Mucosa of gallbladder (tissue), 1 donor: ENCODE results near the gene VWA3B. TPM values are rescaled to one million over a fixed set of nuclear protein-coding genes. Genes with fewer than 3 reads are reported as not detected.
"Not testable (repeated sequence)": the region's sequence is repeated elsewhere in the genome, so short reads cannot be mapped to it uniquely, and the experiment has no call there.

Experiments used
- DNase-seq: peaks from one replicate; pipeline ENCODE4 v3.0.0-alpha.2; 2020; ENCODE audit warnings: low spot score
- total RNA-seq: library from RNA; stranded (reverse); gene quantifications from one replicate; pipeline ENCODE4 v1.2.1, GENCODE V29; 2021
- donor health status: DM: no; HTN: no; CAD: no.

VWA3B gene
- total RNA-seq, 1 donor from 2014 or later: 0.58 TPM

DNA sequence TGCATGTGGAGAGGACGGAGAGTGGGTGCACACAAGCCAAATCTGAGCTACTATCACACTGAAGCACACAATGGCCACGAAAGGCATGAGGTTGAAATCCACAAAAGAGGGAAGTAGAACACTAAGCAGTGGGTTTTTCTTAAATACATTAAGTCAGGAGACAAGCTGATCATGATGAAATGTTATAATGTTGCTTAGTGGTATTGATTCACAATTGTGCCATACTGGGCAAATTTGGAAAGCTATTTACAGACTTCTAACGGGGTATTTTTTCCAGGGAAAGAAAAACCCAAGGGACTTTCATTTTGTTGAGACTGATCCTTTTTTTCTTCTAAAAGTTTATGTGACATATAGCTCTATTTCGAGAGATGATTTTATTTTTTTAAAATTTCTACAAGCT lies 158.5 kb downstream of the VWA3B start:
- DNase-seq: no peak

GRCh38 chr2:98247383-98247782 lies 160.4 kb downstream of the VWA3B start:
- no peak for DNase-seq

GRCh38 chr2:98252038-98252773 lies 165.2 kb downstream of the VWA3B start:
- DNase-seq: no peak

DNA sequence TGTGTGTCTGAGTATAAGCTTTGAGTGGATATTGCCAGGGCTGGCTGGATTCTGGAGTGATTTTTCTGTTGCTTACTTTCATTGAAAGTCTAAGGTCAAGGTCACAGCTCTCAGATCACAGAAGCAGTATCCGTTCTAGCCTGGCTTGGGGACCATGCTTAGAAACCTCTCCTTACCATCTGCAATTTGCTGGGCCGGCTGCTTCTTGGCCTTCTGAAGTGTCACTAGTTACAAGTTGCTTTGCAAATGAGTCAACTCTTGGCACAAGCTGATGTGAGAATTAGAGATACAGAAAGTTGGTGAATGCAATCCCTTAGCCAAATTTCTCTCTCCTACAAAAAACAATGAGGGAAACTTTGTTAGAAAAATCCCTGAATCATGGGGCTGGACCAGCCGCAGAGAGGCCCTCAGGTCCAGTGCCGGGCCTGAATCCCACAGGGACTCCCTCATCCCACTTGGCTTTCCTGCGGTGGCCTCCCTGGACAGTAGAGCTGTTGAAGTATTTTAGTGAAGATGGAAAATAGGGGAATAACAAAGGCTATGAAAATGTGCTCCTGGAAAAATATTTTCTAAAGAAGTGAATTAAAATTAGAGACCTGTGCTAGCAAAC lies 166.6 kb downstream of the VWA3B start:
- DNase-seq: no peak

- DNase-seq: no peak
Measured at GRCh38 chr2:98254504-98255059, 167.6 kb downstream of the VWA3B start.

DNA sequence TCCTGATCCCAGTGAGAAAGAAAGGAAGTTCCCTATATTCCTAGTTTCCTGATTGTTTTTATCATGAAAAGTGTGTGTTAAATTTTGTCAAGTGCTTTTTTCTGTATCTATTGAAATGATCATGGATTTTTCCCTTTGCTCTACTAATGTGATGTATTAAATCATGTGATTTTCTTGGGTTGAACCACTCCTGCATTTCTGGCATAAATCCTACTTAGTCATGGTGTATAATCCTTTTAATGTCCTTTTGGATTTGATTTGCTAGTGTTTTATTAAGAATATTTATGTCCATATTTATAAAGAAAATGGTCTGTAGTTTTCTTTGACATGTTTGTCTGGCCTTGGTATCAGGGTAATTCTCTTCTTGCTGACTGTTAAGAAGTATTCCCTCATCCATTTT lies 171.9 kb downstream of the VWA3B start:
- no peak for DNase-seq

- no peak for DNase-seq
Measured at GRCh38 chr2:98263362-98263761, 176.4 kb downstream of the VWA3B start.

DNA sequence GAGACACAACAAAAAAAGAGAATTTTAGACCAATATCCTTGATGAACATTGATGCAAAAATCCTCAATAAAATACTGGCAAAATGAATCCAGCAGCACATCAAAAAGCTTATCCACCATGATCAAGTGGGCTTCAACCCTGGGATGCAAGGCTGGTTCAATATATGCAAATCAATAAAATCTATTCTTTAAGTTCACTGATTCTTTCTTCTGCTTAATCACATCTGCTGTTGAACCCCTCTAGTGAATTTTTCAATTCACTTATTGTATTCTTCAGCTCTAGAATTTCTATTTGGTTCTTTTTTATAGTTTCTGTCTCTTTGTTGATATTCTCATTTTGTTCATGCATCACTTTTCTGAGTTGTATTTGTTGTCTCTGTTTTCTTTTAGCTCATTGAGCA lies 181.3 kb downstream of the VWA3B start:
- DNase-seq: not testable (repeated sequence)

DNA sequence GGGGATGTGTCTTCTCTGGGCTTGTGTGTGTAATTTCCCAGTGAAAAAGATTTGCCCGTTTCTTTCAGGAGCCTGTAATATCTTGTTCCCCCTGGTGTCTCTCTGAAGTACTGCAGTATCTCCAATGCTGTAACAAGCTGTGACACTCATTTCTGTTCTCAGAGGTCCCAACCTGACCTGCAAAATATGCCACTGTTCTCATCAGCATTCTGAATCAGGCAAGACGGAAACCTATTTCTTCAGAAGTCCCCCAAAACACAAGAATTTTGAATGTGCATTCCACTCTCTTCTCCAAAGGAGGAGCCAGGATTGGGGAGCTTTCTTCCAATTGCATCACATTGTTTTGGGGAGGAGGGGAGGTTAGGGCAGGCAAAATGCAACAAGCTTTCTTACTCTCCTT lies 182.3 kb downstream of the VWA3B start:
- peak; percentile 40 for DNase-seq

DNA sequence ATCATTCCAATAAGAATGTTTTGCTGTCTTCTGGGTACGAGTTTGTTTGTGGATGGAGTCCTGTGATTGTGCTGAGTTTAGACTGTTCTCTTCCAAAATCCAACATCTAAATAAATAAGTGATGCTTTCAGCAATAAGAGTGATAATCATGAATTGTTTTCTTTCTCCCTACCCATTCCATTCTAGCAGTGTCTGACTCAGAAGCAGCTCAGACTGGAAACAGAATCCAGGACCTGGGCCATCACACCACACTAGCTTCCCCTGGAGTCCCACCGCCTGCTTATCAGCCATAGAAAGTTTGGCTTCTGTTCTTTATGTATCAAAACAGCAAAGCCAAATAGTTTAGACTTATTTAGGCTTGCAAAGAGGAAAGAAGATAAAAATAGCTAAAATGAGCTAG lies 182.9 kb downstream of the VWA3B start:
- DNase-seq: no peak

DNA sequence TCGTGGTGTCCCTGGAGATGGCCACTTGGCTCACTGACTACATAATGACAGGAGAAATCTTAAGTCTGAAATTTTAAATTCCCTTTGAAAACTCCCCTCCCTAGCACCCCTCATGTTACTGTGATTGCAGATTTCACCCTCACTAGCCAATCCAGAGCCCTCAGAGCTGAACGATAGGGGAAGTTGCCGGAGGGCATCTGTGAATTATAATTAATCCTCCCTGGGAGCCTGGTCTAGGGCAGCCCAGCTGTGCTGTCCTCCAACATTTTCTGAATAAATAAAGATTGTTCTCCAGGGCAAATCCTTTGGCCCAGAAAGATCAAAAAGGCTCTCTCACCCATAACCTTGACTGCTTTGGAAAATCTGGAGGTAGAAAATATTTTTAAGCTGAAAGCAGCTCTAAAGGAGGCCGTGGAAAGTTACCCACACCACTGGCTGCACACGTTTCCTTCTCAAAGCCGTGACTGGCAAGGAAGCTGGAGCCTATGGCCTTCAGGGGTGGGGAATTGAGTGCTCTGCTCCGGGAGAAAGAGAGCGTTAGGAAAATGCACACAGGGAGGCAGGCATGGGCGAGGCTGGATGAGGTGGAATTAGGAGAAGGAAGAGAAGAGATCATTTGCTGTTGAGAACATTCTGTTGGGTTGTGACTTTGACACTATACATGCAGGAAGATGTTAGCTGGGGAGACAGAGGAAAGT lies 190.3 kb downstream of the VWA3B start:
- DNase-seq: no peak

- DNase-seq: no peak
Measured at GRCh38 chr2:98278074-98278473, 191.1 kb downstream of the VWA3B start.

GRCh38 chr2:98280376-98281102 lies 193.6 kb downstream of the VWA3B start:
- peak; percentile 75 for DNase-seq

DNA sequence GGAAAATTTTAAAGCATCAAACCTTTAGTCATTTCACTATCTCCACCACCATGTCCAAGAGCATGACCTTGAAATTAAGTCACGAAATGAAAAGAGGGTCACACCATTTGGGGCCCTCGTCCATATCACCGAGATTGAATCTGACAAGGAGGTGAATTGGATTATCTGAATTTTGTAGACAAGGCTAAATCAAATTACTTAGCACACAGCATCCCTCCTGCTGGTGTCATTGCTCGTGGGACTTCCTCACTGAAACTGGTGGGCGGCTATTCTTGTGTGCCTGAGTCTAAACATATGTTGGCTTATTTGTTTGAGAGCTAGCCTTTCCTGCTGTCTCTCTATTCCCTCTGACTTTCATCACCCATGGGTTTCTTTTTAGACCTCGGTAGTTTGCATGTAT lies 194.6 kb downstream of the VWA3B start:
- no peak for DNase-seq

DNA sequence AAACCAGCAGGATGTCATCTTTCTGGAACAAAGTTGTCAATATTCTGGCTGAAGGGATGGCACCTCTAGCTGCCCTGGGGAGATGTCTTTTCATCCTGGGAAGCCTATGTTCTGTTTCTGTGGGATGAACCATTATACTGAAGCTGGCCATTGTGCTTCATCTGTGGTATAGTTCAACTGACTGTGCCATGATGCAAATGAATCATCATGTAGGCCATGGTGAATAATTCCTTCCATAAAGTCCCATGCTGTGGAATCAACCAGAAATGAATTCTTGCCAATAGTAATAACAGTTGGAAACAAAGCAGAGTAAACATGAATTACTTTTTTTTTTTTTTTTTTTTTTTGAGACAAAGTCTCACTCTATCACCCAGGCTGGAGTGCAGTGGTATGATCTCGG lies 195.1 kb downstream of the VWA3B start:
- no peak for DNase-seq

DNA sequence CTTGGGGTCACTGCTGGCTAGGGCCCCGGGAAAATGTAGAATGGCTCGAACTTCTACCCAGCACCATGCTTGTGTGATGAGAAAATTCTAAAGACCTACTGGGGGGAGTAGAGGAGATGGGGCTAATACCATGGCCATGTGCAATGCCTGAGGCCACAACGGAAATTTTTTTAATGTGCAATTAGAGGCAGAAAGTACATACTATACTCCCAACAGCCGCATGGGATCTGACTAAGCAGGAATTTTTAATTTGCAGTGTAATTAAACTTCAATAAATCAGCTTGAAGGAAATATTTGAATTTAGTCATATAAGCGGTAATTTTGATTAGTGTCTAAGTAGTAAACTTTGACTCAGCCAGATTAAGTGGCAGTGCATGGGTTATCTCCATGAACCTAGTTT lies 206.1 kb downstream of the VWA3B start:
- DNase-seq: no peak

DNA sequence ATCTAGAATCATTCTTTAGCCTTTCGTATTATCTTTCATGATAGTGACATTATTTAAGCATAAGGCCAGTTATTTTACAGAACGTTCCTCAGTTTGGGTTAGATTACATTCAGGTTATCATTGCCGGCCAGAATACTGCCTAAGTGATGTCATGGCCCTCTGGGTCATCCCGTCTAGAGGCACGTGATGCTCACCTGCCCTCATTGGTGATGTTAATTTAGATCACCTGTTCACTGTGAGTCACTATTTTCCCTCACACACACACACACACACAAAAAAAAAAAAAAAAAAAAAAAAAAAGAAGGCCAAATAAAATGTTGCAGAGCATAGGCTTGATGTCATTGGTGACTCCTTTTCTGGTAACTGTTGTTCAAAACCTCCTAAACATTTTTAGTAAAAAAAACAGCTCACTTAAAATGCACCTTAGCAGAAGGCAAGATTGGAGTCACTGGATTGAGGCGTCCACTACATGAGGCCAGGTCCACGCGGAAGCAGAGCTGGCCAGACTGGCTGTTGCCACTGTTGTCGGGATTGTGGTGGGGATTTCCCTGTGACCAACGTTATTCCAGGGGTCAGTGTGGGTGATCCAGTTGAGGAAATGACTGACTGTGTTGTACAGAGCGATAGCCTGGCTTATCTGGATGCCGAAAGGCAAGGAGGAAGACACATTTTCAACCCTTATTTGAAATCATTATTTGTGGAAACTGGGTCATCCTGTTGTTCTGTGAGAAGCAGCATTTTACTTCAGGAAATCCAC lies 207.1 kb downstream of the VWA3B start:
- DNase-seq: peak; percentile 37

DNA sequence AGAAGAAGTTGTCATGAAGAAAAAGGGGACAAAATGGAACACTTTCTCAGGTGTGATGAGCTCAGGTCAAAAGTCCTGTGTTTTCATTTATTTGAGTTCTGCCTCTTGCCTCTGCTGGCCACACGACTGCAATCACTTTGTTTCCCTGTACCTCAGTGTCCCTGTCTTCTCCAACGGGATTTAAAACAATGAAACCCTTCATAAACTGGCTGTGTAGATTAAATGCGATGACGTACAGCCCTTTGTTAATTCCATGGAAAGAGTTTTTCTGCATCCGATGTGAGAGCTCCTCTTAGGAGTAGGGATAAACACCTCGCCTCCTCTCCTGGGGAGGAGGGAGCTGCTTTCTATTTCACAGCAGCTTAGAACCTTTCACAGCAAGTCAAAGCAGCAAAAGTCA lies 207.7 kb downstream of the VWA3B start:
- DNase-seq: no peak

- no peak for DNase-seq
Measured at GRCh38 chr2:98295275-98295674, 208.3 kb downstream of the VWA3B start.

DNA sequence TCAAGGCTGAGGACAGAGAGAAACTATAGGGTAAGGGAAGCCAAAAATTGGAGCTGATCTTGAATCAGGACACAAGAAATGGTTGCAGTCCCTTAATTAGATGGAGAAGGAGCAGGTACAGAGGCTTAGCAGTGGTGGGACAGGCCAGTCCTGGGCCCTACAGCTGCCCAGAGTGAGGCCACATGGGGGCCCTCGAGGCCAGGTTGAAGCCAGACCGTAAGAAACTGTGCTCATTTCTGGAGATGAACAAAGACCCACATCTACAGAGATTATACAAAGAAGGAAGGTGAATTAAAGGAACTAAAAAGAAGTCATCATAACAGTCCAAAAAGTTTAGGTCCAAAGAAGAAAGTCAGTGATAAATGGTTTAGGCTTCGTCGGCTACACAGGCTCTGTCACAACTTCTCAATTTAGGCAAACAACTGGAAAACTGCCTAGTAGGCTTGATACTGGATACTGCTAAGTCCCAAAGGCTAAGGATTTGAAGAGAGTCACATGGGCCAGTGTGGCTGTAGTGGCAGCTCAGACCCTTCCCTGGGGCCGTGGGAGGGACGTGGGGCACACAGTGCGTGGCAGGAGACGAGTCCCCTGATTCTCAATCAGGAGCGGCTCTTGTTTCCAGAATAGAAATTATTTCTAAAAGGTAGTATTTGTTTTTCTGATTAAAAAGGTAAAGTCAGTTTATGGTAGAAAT lies 208.9 kb downstream of the VWA3B start:
- DNase-seq: no peak

DNA sequence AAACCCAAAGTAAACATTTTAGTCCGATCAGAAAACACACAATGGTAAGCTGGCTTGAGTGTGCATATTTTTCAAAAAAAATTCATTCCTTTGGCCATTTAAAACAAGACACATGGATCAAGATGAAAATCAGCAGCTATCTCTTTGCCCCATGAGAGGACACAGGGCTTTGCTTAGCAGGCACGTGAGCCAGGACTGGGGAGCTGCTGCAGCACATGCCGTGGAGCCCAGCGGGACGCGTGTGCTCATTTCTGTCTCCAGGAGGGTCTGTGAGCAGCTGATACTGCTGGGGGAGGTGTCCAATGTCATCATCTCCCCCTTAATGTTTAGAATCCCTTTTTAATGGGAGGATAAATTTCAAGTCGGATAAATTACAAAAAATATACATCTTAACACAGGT lies 209.5 kb downstream of the VWA3B start:
- no peak for DNase-seq
